ENCODE measurements around the gene MAG. TPM values are rescaled to one million over a fixed set of nuclear protein-coding genes. Genes with fewer than 3 reads are reported as not detected.

The MAG gene
- total RNA-seq, 4 donors from 2014 or later, result 0.10 TPM; not detected in 3

DNA sequence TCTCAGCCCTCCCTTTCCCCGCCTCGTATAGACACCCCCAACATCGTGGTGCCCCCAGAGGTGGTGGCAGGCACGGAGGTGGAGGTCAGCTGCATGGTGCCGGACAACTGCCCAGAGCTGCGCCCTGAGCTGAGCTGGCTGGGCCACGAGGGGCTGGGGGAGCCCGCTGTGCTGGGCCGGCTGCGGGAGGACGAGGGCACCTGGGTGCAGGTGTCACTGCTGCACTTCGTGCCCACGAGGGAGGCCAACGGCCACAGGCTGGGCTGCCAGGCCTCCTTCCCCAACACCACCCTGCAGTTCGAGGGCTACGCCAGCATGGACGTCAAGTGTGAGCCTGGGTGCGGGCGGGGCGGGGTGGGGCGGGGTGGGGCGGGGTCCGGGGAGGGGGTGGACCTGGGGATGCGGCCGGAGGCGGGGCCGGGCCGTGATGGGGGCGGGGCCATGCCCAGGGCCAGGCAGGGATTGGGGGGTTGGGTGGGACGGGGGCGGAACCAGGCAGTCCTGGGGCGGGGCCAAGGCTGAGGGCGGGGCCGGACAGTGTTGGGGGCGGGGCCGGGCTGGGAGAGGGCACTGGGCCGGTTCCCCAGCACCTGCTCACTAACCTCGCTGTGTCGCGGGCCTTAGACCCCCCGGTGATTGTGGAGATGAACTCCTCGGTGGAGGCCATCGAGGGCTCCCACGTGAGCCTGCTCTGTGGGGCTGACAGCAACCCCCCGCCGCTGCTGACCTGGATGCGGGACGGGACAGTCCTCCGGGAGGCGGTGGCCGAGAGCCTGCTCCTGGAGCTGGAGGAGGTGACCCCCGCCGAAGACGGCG lies 7.8 kb downstream of the MAG start:
- H3K4me3 ChIP-seq (ENCODE audit: low read depth, poor library complexity, severe bottlenecking), result no peak overlapping the region
- DNase-seq (ENCODE audit: low spot score in 2 of 2), result no peak
- TF ChIP-seq CTCF (IDR thresholded peaks at IDR 0.05), result no peak
- TF ChIP-seq POLR2A (IDR thresholded peaks at IDR 0.05), result no peak
- intact Hi-C loops (cut with DNase I; ENCODE audit: low total_unique reads), result no loop called here
- WGBS, 2 donors, result 58 to 75% methylated on average over 15 to 39 of the region's 55 CpGs

DNA sequence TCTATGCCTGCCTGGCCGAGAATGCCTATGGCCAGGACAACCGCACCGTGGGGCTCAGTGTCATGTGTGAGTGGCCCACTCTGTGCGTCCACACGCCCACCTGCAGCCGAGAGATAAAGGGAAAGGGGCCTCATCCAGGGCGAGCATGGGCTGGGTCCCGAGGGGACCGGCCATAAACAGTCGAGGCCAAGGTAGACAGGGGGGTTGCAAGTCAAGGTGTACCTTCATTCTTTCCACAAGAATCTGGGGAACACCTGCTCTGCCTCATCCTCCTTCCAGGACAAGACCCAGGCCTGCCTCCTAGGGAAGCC lies 8.3 kb downstream of the MAG start:
- TF ChIP-seq POLR2A (IDR thresholded peaks at IDR 0.05), result no peak
- no peak for TF ChIP-seq CTCF (IDR thresholded peaks at IDR 0.05)
- intact Hi-C loops (cut with DNase I; ENCODE audit: low total_unique reads), result no loop called here
- WGBS, 2 donors, result 79 to 83% methylated on average over 10 of the region's 10 CpGs
- DNase-seq (ENCODE audit: low spot score in 2 of 2), result no peak
- no peak overlapping the region for H3K4me3 ChIP-seq (ENCODE audit: low read depth, poor library complexity, severe bottlenecking)

DNA sequence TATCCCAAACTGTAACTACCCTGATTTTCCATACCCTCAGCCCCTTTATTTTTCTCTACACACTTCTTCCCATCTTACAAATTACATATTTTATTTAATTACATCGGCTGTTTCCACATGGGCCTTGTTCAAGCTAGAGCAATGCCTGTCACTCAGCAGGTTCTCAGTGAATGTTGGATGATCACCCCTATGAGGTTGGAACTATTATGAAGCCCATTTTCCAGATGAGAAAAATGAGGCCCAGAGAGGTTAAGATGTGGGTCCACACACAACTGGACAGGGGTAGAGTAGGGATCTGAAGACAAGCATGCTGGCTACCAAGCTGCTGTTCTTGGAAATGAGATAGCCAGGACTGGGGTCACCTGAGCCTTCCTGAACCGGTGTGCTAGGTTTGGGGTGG lies 10.0 kb downstream of the MAG start:
- intact Hi-C loops (cut with DNase I; ENCODE audit: low total_unique reads), result no loop called here
- no peak for DNase-seq (ENCODE audit: low spot score in 2 of 2)
- no peak for TF ChIP-seq CTCF (IDR thresholded peaks at IDR 0.05)
- WGBS, 2 donors, result 93 to 96% methylated on average over 2 of the region's 2 CpGs
- no peak overlapping the region for H3K4me3 ChIP-seq (ENCODE audit: low read depth, poor library complexity, severe bottlenecking)

- 81 to 85% methylated on average over 14 to 16 of the region's 16 CpGs for WGBS, 2 donors
- intact Hi-C loops (cut with DNase I; ENCODE audit: low total_unique reads), result no loop called here
- no peak for TF ChIP-seq CTCF (IDR thresholded peaks at IDR 0.05)
- no peak for TF ChIP-seq POLR2A (IDR thresholded peaks at IDR 0.05)
- DNase-seq (ENCODE audit: low spot score in 2 of 2), result no peak
- no peak overlapping the region for H3K4me3 ChIP-seq (ENCODE audit: low read depth, poor library complexity, severe bottlenecking)
Measured at GRCh38 chr19:35302446-35302845, 10.5 kb downstream of the MAG start.

DNA sequence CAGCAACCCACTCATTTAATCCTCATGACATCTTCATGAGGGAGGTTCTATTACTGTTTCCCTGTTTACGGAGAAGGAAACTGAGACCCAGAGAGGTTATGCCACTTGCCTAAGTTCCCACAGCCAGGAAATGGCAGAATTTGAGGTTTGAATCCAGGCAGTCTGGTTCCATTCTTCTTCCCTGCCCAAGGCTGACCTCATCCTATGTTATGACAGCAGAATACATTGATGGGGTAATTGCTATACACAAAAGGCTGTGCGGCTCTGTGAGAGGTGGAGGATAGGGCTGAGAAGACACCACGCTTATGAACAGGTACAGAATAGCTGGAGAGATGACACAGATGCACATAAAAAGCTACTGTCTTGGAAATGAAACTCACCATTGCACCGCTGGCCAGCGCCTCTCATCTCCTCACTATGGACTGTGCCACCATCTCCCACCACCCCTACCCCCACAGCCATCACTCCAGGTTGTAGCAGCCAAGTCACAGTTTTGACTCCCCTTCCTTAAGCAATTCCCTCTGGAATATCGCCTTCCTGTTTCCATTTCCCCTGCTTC lies 11.5 kb downstream of the MAG start:
- H3K4me3 ChIP-seq (ENCODE audit: low read depth, poor library complexity, severe bottlenecking), result no peak overlapping the region
- TF ChIP-seq POLR2A (IDR thresholded peaks at IDR 0.05) (no peak), CTCF (IDR thresholded peaks at IDR 0.05) (no peak)
- intact Hi-C loops (cut with DNase I; ENCODE audit: low total_unique reads), result no loop called here
- 83 to 85% methylated on average over 6 of the region's 6 CpGs for WGBS, 2 donors
- no peak for DNase-seq (ENCODE audit: low spot score in 2 of 2)

DNA sequence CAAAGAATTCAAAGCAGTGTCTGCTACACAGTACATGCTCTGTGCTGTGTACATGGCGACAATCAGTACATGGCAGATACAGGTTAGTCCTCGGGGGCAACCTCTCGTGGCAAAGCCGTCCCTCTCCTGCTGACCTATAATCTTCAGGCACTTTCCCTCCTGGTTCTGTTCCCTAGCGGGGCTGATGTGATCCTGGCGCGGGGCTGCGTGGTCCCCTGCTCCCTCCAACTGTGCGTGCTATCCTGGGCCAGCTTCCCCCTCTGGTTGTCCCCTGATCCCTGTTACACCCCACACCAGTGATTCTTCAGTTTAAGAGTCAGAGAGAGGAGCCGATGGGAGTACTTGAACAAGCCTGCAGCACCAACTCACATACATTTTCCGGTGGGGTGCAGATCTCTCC lies 12.1 kb downstream of the MAG start:
- DNase-seq (ENCODE audit: low spot score in 2 of 2), result no peak
- intact Hi-C loops (cut with DNase I; ENCODE audit: low total_unique reads), result no loop called here
- no peak for TF ChIP-seq POLR2A (IDR thresholded peaks at IDR 0.05)
- TF ChIP-seq CTCF (IDR thresholded peaks at IDR 0.05), result no peak
- no peak overlapping the region for H3K4me3 ChIP-seq (ENCODE audit: low read depth, poor library complexity, severe bottlenecking)
- WGBS, 2 donors, result 85 to 86% methylated on average over 11 of the region's 11 CpGs
